GM19035 (cell line): ENCODE data around the gene SMAD3.
A peak's percentile ranks its signal among the peaks of the same experiment; 100 is the strongest.

ENCODE experiments used
- ATAC-seq: cut with Tn5 transposase; IDR thresholded peaks from one replicate; pipeline ENCODE4 v1.9.1; 2021; ENCODE audit not compliant: unreplicated experiment

The SMAD3 gene

DNA sequence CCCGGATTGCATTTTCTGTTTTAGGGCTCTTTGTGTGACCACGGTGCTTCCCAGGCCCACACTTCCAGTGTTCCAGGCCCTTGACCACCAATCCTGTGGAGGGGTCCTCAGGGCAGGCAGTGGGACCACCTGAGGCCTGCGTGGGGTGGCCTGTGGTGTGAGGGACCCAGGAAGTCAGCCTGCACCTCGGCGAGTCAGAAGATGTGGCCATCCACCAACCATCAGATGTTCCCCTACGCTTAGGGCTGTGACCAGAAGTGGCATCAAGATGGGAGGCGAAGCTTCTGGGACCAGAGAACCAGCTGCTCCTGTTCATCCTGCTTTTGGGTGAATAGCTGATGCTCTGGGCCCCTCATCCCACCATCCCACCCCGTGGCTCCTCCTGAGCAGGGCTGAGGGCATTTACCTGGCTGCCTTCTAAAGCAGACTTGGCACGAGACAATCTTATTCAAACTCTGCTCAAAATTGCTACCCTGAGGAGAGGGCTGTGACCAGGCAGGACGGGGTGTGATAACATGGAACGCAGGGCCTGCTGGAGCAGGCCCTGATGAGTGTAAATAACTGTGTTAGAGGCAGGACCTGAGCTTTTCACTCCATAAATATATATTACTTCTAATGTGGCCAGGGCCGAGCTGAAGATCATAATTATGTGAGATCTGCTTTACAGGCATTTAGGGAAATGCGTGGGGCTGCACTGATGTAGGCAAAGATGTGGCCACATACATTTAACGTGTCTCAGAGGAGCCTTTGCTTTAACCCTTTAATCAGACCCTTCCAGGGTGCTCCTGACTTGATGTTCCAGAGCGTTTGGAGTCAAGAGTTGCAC, 28.8 kb downstream of the SMAD3 start:
- no peak for ATAC-seq

DNA sequence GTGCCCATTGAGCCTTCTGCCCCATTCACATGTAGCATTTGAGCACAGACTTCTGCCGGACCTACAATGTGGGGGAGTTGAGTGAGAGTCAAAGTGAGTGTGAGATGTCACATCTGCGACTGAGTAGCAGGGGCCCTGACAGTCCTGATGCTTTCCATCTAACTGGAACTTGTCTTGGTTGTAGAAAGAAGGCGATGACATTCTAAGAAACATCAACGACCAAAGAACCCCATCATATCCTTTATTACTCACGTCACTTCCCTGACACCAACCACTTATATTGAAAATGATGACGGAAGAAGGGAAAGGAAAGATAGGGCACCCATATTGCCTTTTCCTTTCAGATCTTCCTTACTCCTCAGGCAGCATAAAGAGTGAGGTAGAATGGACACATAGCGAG, 30.5 kb downstream of the SMAD3 start:
- ATAC-seq = no peak

DNA sequence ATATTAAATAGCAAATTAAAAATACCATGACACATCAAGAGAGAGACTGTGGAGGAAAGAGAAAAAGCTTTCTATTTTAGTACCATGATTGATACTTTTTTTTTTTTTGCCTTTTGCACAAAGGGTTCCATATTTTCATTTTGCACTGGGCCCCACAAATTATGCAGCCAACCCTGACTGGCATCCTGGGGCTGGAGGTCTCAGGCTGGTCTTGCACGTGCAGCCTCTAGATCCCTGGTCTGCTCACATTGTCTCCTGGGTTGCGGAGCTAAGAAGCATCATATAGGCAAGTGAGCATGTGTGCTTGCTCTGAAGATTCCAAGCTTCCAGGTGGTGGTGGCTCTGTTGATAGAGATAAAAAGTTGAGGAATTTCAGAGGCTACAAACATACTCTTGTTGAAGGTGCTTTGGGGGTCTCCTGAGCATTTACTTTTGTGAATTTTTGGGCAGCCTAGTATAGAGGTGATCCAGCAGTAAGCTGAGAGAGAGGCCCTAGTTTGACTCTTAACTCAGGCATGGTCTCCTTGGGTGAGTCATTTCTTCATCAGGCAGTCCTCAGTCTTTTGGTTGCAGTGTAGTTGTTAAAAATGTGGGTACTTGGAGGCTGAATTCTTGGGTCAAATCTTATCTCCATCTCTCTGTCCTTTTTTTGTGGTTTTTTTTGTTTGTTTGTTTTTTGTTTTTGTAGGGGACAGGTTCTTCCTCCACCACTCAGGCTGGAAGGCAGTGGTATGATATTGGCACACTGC, 31.3 kb downstream of the SMAD3 start:
- ATAC-seq = no peak

DNA sequence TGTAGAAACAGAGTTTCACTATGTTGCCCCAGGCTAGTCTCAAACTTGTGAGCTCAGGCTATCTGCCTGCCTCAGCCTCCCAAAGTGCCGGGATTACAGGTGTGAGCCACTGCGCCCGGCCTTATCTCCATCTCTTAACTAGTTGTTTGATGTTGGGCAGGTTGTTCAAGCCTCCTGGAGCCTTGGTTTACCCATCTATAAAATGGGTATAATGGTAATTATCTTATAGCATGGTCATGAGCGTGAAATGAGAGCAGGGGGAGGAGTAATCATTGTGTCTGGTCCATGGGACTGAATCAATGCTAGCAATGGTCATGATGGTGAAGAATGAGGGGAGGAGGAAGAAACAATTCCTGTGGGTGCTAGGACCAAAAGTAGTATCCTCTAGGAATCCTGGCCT, 32.0 kb downstream of the SMAD3 start:
- no peak for ATAC-seq

DNA sequence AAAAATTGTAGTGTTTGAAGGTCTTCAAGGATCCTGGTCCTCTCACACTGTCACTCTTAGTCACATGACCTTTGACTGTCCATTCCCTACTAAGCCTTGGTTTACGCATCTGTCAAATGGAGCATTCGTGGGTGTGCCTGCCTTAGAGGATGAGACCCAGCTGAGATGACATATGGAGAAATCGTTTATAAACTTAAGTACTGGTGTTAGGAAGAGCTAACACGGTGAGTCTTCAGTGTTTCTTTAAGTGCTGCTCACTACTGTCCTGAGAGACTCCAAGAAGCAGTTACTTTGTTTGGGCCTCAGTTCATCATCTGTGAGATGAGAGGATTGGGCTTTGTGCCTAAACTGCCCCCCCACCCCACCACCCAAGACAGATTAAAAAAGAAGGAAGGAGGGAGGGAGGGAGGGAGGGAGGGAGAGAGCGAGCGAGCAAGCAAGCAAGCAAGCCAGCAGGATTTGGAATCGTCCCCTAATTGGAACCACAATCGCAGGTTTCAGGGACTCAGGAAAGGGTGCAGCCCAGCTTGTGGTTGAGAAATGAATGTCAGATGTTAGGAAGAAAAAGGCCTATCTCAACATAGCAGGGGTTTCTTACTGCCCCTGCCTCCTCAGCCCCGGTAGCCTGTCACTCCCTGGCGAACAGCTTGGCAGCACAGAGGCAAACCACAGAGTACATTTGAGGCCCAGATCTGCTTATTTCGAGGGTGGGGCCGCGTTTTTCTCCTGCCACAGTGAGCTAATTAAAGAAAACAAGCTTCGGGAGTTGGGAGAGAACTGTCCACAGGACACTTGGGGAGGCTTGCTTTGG, 32.7 kb downstream of the SMAD3 start:
- no peak for ATAC-seq

DNA sequence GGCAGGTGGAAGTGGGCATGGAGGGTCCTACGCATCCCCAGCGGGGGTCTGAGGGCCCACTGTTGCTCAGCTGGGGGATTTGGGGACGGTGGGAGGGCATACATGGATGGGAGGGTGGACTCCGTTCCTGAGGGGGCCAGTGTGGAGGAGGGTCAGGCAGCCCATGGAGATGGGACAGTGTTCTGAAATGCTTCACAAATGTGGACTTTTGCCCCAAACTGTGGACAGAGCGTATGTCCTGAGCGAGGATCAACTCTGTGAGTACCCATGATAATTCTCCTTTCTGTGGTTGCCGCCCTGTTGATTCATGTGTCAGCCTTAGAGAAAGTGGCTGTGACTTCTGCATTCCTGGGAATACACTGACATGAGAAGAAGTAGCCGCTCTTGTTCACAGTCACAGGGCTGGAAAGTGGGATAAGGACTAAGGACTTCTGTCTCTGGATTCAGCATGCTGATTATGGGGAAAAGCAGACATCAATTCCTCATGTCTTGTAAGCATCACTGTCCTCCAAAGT, 33.4 kb downstream of the SMAD3 start:
- ATAC-seq = no peak

DNA sequence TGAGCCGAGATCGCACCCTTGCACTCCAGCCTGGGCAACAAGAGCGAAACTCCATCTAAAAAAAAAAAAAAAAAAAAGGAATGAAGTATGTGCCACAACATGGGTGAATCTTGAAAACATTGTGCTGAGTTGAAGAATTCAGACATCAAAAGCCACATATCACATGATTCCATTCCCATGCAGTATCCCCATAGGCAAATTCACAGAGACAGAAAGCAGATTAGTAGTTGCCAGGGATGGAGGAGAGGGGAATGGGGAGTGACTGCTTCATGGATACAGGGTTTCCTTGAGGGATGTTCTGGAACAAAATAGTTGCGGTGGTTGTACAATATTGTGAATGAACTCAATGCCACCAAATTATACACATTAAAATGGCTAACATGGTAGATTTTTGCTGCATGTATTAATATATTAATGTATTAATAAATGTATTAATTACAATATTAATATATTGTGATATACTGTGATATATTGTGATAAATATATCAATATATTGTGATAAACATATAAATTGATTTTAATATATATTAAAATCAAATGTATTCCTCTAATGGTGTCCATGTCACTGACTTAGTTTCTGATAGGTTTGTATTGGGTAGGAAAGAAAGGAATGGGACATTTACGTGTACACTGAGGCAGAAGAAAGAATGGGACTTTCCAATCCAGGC, 34.9 kb downstream of the SMAD3 start:
- ATAC-seq = no peak

DNA sequence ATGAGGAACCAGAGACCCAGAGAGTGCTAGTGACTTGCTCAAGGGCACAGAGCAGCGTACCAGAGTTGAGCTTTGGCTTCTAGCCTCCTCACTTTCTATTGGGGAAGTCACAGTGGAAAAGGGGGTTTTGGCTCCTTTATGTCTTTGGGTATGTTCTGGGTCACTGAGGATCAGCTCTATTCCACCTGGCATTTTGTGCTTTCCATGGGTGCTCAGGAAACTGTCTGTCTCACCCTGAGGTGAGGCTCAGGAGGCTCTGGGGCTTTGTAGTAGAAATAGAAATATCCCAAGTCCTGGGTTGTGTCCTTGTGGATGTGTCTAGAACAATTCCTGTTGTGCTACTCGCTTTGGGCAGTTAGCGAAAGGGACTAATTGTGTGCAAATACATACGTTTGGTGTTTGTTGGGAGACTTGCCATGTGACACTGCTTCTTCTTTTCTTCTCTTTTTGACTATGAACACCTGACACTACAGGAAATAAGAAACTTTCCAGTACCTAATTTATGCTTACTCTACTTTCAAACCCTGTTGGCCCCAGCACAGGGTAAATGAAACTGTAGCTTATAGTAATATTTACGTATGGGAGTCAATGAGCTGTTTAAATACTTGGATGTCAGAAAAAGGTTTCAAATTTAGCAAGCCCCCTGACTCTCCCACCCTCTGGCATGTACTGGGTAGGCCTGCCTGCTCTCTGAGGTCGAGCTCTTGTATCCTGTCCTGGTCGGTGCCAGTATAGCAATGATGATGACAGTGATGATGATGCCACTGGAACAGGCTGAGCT, 35.6 kb downstream of the SMAD3 start:
- ATAC-seq = peak; percentile 72

DNA sequence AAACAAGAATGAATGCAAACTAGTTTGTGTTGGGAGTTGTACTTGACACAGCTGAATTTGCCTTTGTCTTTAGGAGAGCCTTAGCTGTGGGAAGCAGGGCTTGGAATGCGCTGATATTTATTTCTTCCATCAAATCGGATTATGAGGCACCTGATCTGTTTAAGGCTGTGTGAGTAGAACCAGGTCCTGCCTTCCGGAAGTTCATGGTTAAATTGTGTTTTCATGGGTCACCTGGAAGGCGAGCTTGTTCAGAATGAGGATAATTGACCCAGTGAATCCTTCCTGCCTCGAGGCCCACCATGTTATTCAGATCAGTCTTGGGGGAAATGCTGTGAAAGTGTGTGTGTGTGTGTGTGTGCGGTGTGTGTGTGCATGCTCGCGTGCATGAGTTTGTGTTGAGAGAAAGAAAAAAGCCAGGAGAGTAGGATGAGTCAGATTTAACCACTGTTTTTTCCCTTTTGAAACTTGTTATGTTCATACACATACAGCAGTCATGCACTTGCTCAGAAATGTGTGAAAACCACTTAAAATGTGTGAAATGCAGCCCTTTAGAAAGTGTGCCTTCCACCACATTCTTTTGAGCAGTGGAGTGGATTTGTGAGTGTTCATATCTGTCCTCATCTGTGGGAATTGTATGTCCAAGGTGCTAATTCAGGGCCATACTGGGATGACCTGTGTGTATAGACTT, 36.7 kb downstream of the SMAD3 start:
- ATAC-seq = peak; percentile 57

DNA sequence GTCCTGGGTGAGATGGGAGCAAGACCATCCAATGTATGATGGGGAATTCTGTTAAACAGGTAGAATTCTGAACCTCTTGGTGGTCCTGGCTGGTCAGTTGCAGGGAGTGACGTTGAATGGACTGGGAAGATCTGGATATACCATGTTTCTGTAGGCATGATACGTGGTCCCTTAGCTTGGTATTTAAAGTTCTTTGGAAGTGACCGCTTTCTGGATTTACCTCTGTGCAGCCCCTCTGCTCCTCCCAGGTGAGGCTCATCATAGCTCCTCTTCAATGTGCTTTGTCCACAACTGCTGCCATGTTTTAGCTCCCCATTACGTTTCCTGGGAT, 37.2 kb downstream of the SMAD3 start:
- no peak for ATAC-seq

DNA sequence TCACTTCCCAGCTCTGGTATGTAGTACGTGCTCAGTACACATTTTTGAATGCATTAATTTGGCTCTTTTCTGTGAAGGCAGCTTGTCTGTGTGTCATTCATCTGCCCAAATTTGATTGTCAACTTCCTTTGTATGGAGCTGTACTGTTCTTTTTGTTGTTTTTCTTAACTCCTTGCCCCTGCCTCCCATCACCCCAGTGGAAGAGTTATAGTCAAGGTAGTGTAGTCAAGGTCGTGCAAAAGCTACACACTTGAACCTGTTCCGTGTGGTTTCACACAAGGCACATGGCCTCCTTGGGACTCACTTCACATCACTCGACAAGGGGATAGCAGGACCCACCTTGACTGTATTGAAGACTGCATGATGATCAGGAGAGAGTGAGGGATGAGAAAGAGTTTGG, 37.6 kb downstream of the SMAD3 start:
- ATAC-seq = no peak

DNA sequence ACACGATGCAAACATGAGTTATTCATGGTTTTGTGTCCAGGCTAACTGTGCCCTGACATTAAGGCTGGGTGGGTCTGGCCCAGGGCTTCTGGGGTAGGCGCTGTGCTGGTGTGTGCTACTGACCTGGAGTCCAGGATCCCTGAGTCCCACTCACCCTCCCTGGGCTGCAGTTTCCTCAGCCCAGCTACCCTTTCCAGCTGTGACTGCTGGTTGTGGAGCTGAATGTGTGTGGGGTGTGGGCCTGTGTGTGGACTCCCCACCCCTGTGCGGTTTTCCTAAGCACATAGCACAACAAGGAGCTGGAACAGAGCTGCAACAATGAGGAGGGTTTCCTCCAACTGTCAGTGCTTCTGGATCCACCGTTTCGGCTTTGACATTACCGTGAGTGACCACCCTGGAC, 38.0 kb downstream of the SMAD3 start:
- ATAC-seq = no peak

DNA sequence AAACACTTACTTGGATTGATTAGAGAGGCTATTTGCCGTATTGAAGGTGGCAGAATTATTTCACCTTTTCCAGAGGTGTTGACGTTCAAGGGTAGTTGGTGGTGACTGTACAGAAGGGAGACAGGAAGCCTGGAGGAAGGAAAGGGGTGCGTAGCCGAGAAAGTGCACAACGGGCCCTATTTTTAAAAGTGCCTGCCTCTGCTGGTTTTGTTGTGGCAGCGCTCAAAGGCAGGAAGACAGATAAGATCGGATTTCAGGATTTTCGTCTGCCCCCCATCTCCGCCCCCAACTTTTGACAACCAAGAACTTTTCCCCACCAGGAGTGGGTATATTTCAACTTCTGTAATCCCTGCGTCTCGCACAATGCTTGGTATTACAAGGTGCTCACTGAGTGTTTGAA, 38.5 kb downstream of the SMAD3 start:
- ATAC-seq = no peak

DNA sequence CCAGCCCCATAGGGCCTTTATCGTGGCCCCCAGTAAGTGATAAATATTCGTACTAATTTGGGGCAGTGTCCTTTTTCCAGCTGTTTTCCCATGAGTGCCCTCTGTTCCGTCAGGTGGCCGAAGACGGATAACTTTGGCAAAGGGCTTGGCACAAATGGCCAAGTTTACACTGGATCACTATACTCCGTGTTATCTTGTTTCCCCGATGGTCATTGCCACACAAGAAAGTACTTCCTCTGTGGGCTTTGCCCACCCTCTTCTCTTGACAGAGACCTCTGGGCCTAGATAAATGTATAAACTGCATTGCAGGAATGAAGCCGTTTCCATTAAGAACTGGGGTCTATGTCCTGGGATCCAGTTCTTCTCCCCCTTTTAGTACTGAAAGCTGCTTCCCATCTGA, 39.1 kb downstream of the SMAD3 start:
- ATAC-seq = no peak

DNA sequence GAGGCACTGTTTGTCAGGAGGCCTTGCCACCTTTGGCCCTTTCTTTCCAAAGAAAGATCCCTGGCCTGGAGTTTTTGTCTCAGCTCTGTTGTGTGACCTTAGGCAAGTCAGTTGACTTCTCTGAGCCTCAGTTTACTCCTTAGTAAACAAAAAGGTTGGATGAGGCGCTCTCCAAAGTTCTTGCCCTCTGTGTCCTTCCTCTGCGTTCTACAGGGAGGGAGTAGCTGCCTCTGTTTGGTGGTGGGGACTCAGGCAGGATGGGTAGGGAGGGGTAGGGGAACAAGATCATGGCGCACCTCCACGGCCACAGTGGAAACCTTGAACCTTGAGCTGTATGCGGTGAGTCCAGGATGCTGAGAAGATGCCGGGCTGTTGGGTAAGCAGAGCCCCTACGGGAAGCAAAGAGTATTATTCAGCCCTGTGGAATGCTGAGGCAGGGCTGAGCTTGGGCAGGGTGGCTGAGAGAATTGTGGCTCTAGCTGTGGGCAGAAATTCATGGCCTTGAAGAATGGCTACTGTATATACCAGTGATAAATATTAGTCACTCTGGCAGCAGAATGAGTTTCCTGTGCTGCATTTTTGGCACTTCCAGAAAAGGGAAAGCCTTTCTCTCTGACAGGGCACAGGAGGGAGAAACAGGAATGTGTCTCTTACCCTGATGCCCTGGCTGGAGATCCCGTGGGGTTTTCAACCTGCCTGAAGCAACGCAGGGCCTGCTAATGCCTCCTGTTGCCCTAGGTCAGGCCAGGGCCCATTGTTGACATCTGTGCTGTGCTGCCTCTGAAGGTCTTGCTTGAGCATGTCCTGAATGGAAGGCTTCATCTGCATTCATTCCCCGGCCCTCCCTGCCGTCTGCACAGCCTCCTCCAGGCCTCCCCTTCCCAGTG, 39.9 kb downstream of the SMAD3 start:
- no peak for ATAC-seq

DNA sequence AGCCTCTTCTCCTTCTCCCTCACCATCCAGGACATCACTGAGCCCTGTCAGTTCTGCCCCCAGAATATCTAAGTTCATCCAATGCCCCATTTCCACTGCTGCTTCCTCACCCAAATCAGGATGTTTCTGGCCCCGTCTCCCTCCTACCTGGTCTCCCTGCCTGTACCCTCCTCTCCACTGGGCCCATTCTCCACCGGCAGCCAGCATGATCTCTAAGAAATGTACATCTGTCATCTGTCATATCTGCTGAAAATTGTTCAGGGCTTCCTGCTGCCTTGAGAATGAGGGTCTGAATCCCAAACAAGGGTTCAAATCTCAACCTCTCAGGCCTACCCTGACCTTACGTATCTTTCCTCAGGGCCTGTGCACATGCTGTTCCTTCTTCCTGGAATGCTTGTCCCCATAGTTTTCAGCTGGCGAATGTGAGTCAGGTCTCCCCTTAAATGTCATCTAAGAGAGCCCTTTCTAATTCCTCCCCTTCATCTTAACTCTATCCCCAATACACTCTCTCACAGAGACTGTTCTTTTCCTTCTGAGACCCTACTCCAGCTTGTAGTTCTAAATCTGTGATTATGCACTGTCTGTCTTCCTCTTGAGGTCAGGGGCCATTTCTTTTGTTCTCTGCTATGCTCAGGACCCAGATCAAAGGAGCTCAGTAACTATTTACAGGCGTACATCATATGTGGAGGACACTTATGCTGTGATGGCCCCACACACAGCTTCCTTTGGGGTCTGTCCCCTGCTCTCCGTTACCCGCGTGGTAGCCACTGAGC, 40.8 kb downstream of the SMAD3 start:
- no peak for ATAC-seq

DNA sequence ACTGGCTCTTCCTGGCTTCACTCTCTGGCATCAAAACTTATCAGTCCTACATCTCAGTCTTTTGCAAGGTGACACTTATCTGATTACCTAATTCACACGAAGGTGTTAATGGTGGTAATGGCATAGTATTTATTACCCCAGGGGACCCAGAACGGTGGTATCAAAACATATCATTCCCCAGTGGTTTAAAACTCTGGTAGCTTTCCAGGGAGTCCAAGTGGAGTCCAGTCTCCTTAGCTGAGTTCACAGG, 41.3 kb downstream of the SMAD3 start:
- no peak for ATAC-seq
